ENCODE measurements around the gene TPRG1. TPM values are rescaled to one million over a fixed set of nuclear protein-coding genes. Genes with fewer than 3 reads are reported as not detected.

Gene TPRG1
- total and polyA plus RNA-seq, 7 donors: 0.78 to 24.5 (median 9.9) TPM

DNA sequence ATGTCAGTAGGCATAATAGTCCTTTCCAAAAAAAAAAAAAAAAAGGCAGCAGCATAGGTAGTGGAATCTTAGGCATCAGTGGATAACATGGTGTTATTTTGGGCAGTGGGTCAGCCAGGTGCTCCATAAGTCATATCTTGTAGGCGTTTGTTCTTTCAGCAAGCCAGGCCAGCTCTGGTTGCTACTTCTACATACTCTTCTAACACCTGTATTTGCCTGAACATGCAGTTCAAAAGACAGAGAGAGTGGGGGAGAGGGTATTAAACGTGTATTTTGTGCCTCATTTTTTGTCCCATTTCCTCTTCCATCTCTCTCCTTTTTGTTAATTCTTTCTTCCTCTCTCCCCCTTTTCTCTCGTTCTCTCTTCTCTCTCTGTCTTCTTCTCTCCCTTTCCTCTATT is 110.4 kb downstream of the TPRG1 start:
- TF ChIP-seq, protein P1, sequence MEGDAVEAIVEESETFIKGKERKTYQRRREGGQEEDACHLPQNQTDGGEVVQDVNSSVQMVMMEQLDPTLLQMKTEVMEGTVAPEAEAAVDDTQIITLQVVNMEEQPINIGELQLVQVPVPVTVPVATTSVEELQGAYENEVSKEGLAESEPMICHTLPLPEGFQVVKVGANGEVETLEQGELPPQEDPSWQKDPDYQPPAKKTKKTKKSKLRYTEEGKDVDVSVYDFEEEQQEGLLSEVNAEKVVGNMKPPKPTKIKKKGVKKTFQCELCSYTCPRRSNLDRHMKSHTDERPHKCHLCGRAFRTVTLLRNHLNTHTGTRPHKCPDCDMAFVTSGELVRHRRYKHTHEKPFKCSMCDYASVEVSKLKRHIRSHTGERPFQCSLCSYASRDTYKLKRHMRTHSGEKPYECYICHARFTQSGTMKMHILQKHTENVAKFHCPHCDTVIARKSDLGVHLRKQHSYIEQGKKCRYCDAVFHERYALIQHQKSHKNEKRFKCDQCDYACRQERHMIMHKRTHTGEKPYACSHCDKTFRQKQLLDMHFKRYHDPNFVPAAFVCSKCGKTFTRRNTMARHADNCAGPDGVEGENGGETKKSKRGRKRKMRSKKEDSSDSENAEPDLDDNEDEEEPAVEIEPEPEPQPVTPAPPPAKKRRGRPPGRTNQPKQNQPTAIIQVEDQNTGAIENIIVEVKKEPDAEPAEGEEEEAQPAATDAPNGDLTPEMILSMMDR (IDR thresholded peaks at IDR 0.05): no peak
- Histone ChIP-seq H3K27ac (no peak overlapping the region), H3K4me1 (peaks cover 3% of the 10 kb centered on the region), H3K9me3 (no peaks in the 10 kb centered on the region), H3K36me3 (ENCODE audit: insufficient read depth in 1 of 2, low read depth in 1 of 2) (peaks cover 0 to 4% of the 10 kb centered on the region in 2 donors), H3K27me3 (ENCODE audit: insufficient read depth in 3 of 3, low read length in 2 of 3) (no peaks in the 10 kb centered on the region), H3K4me3 (no peak overlapping the region)
- no peak for DNase-seq
- intact Hi-C loops (cut with DNase I): no loop called here
- ATAC-seq: no peak
- WGBS, 3 donors: 75 to 76% (median 76%) methylated on average over 3 of the region's 3 CpGs

GRCh38 chr3:189282741-189283140 is 111.0 kb downstream of the TPRG1 start:
- Histone ChIP-seq H3K4me3 (no peak overlapping the region), H3K27ac (no peak overlapping the region), H3K27me3 (ENCODE audit: insufficient read depth in 3 of 3, low read length in 2 of 3) (no peaks in the 10 kb centered on the region), H3K36me3 (ENCODE audit: insufficient read depth in 1 of 2, low read depth in 1 of 2) (peaks cover 0 to 4% of the 10 kb centered on the region in 2 donors), H3K4me1 (no peaks in the 10 kb centered on the region), H3K9me3 (no peaks in the 10 kb centered on the region)
- DNase-seq (no peak), ATAC-seq (no peak)
- intact Hi-C loops (cut with DNase I): no loop called here
- 80 to 81% (median 81%) methylated on average over 3 of the region's 3 CpGs for WGBS, 3 donors
- TF ChIP-seq, protein P1 (IDR thresholded peaks at IDR 0.05): no peak

- DNase-seq (no peak), ATAC-seq (no peak)
- TF ChIP-seq, protein P1 (IDR thresholded peaks at IDR 0.05): no peak
- Histone ChIP-seq H3K4me3 (no peak overlapping the region), H3K27ac (no peak overlapping the region), H3K4me1 (no peaks in the 10 kb centered on the region), H3K9me3 (no peaks in the 10 kb centered on the region), H3K36me3 (ENCODE audit: insufficient read depth in 1 of 2, low read depth in 1 of 2) (no peaks in the 10 kb centered on the region), H3K27me3 (ENCODE audit: insufficient read depth in 3 of 3, low read length in 2 of 3) (no peaks in the 10 kb centered on the region)
- intact Hi-C loops (cut with DNase I): no loop called here
Observed at GRCh38 chr3:189286188-189286587, 114.4 kb downstream of the TPRG1 start.

DNA sequence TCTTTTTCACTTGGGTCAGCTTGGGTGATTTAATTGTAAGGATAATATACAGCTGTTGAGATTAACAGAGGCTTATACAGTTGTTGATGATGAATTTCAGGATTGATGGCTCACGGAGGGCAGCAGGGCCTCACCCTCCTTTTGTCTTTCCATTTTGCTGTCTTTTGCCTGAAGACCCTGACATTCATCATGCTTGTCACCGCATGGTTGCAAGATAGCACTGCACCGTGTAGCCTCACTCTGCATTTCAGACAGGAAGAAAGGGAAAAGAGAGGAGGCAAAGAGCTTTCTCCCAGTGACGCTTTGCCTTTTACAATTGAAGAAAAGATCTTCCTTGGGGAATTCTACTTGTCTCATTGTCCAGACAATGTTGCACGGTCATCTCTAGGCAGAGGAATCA is 115.1 kb downstream of the TPRG1 start:
- TF ChIP-seq, protein P1 (IDR thresholded peaks at IDR 0.05): no peak
- ATAC-seq (no peak), DNase-seq (no peak)
- no peak overlapping the region for H3K27ac ChIP-seq
- 80 to 90% (median 83%) methylated on average over 5 of the region's 5 CpGs for WGBS, 3 donors
- H3K4me1 ChIP-seq: no peaks in the 10 kb centered on the region
- intact Hi-C loops (cut with DNase I): no loop called here
- no peaks in the 10 kb centered on the region for H3K9me3 ChIP-seq
- no peak overlapping the region for H3K4me3 ChIP-seq
- no peaks in the 10 kb centered on the region for H3K36me3 ChIP-seq (ENCODE audit: insufficient read depth in 1 of 2, low read depth in 1 of 2)
- no peaks in the 10 kb centered on the region for H3K27me3 ChIP-seq (ENCODE audit: insufficient read depth in 3 of 3, low read length in 2 of 3)
